HG03432 (cell line): ENCODE data around the gene PRKCQ.
"Not testable (repeated sequence)": the region's sequence is repeated elsewhere in the genome, so short reads cannot be mapped to it uniquely, and the experiment has no call there.

ENCODE experiments used
- ATAC-seq: cut with Tn5 transposase; IDR thresholded peaks from one replicate; pipeline ENCODE4 v1.9.1; 2021; ENCODE audit warnings: mild to moderate bottlenecking, moderate library complexity; ENCODE audit not compliant: unreplicated experiment

The PRKCQ gene

GRCh38 chr10:6494442-6494819, 85.6 kb downstream of the PRKCQ start:
- ATAC-seq, result no peak

GRCh38 chr10:6493521-6494441, 86.3 kb downstream of the PRKCQ start:
- ATAC-seq, result no peak

GRCh38 chr10:6492896-6493295, 87.2 kb downstream of the PRKCQ start:
- ATAC-seq, result no peak

GRCh38 chr10:6491841-6492609, 88.1 kb downstream of the PRKCQ start:
- ATAC-seq, result no peak

- no peak for ATAC-seq
Measured at GRCh38 chr10:6490614-6491013, 89.5 kb downstream of the PRKCQ start.

- no peak for ATAC-seq
Measured at GRCh38 chr10:6487920-6488319, 92.2 kb downstream of the PRKCQ start.

- no peak for ATAC-seq
Measured at GRCh38 chr10:6486309-6486708, 93.8 kb downstream of the PRKCQ start.

- ATAC-seq, result no peak
Measured at GRCh38 chr10:6482737-6483357, 97.2 kb downstream of the PRKCQ start.

- no peak for ATAC-seq
Measured at GRCh38 chr10:6478722-6479121, 101.4 kb downstream of the PRKCQ start.

GRCh38 chr10:6476989-6477388, 103.1 kb downstream of the PRKCQ start:
- ATAC-seq, result no peak

- no peak for ATAC-seq
Measured at GRCh38 chr10:6474871-6475270, 105.2 kb downstream of the PRKCQ start.

- ATAC-seq, result peak; percentile 80
Measured at GRCh38 chr10:6473901-6474370, 106.1 kb downstream of the PRKCQ start.

GRCh38 chr10:6473430-6473829, 106.6 kb downstream of the PRKCQ start:
- ATAC-seq, result peak; percentile 64

- ATAC-seq, result not testable (repeated sequence)
Measured at GRCh38 chr10:6472710-6473005, 107.4 kb downstream of the PRKCQ start.

GRCh38 chr10:6470894-6471618, 109.0 kb downstream of the PRKCQ start:
- no peak for ATAC-seq

GRCh38 chr10:6469661-6470060, 110.4 kb downstream of the PRKCQ start:
- ATAC-seq, result no peak

- ATAC-seq, result no peak
Measured at GRCh38 chr10:6465854-6466601, 114.0 kb downstream of the PRKCQ start.

- ATAC-seq, result no peak
Measured at GRCh38 chr10:6465437-6465836, 114.6 kb downstream of the PRKCQ start.

- ATAC-seq, result no peak
Measured at GRCh38 chr10:6464862-6465430, 115.1 kb downstream of the PRKCQ start.

- ATAC-seq, result no peak
Measured at GRCh38 chr10:6463366-6463765, 116.7 kb downstream of the PRKCQ start.
